Measurements from ENCODE around the gene AFF1. TPM values are rescaled to one million over a fixed set of nuclear protein-coding genes. Genes with fewer than 3 reads are reported as not detected.
A peak's percentile ranks its signal among the peaks of the same experiment; 100 is the strongest.

AFF1 gene
- polyA plus RNA-seq, 1 donor (not counting 4 experiments of a cell fraction or from before 2014, with no cell fraction given): 14.4 TPM

DNA sequence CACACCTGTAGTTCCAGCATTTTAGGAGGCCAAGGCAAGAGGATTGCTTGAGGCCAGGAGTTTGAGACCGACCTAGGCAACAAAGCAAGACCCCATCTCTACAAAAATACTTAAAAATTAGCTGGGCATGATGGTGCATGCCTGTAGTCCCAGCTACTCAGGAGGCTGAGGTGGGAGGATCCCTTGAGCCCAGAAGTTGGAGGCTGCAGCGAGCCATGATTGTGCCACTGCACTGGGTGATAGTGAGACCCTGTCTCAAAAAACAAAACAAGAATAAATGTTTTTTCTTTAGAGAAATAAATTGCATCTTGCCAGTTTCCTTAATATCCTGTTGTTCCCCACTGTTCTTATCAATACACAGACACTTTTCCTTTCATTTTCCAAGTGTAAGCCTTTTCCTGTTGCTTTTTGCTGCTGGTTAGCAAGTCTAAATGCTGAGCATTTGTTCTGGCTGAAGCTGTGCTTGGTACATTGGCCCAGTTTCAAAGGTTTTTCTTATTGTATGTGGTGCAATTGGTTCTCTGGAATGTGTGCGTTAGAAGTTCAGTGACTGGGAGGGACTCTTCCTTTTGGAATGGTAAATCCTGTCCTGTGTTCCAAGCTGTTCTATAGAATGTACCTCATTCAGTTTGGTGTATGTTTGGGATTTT lies 98.2 kb downstream of the AFF1 start:
- DNase-seq (ENCODE audit: low read depth, low spot score) (no peak), FAIRE-seq (no peak)
- Histone ChIP-seq H3K4me2 (ENCODE audit: control insufficient read depth, extremely low read depth, insufficient read depth, low read depth, low read length) (peak overlapping the region; percentile 27), H3K9ac (ENCODE audit: control insufficient read depth, extremely low read depth, insufficient read depth, low read length) (no peak overlapping the region), H3K4me3 (ENCODE audit: control insufficient read depth in 2 of 3, extremely low read depth in 1 of 3, insufficient read depth in 2 of 3, low read depth in 1 of 3, low read length in 3 of 3) (no peak overlapping the region), H3K27ac (ENCODE audit: control insufficient read depth, insufficient read depth, low read length) (no peak overlapping the region), H3K36me3 (ENCODE audit: control insufficient read depth in 2 of 2, extremely low read depth in 1 of 2, insufficient read depth in 2 of 2, low read length in 2 of 2) (no peaks in the 10 kb centered on the region), H4K20me1 (ENCODE audit: control insufficient read depth, extremely low read depth, insufficient read depth, low read length) (no peaks in the 10 kb centered on the region), H3K27me3 (ENCODE audit: control insufficient read depth, extremely low read depth, insufficient read depth, low read length) (no peaks in the 10 kb centered on the region), H3K79me2 (ENCODE audit: control insufficient read depth, insufficient read depth, low read length) (peaks cover 59% of the 10 kb centered on the region), H3K9me3 (ENCODE audit: control insufficient read depth, low read depth, low read length) (no peaks in the 10 kb centered on the region), H3K4me1 (ENCODE audit: control insufficient read depth, extremely low read depth, insufficient read depth, low read length) (peaks cover 33% of the 10 kb centered on the region), H3K9me1 (ENCODE audit: control insufficient read depth, extremely low read depth, insufficient read depth, low read length) (peaks cover 2% of the 10 kb centered on the region), H2AFZ (ENCODE audit: control insufficient read depth, low read length) (no peak overlapping the region)
- dilution Hi-C loops (cut with MboI; ENCODE audit: extremely low pct_ligation_motif_present, low sequenced_read_pairs): no loop called here
- TF ChIP-seq, protein P1, sequence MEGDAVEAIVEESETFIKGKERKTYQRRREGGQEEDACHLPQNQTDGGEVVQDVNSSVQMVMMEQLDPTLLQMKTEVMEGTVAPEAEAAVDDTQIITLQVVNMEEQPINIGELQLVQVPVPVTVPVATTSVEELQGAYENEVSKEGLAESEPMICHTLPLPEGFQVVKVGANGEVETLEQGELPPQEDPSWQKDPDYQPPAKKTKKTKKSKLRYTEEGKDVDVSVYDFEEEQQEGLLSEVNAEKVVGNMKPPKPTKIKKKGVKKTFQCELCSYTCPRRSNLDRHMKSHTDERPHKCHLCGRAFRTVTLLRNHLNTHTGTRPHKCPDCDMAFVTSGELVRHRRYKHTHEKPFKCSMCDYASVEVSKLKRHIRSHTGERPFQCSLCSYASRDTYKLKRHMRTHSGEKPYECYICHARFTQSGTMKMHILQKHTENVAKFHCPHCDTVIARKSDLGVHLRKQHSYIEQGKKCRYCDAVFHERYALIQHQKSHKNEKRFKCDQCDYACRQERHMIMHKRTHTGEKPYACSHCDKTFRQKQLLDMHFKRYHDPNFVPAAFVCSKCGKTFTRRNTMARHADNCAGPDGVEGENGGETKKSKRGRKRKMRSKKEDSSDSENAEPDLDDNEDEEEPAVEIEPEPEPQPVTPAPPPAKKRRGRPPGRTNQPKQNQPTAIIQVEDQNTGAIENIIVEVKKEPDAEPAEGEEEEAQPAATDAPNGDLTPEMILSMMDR (optimal IDR thresholded peaks at IDR 0.05 in 1 of 3, IDR thresholded peaks at IDR 0.05 in 1 of 3, conservative IDR thresholded peaks at IDR 0.05 in 1 of 3; ENCODE audit: extremely low read depth in 1 of 3, insufficient read depth in 2 of 3, low read length in 3 of 3): no peak
- TF ChIP-seq EZH2 (IDR thresholded peaks at IDR 0.05; ENCODE audit: low read length): no peak

DNA sequence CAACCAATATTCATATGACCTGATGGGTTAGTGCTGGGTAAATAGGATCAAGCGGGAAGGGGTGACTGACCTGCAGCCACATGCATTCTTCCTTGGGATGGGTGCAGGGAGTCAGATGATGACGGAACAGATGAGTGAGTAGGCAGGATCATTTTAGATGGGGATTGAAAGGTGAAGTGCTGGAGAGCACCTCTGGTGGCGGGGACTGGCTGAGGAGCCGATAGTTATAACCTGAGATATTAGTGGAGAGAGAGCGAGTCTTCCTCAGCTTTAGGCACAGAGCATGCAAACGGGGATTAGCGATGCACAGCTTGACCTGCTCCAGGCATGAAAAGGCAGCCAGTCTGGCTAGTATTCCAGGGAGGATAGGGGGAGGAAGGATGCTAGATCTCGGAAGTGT lies 99.1 kb downstream of the AFF1 start:
- TF ChIP-seq EZH2 (IDR thresholded peaks at IDR 0.05; ENCODE audit: low read length): no peak
- TF ChIP-seq, protein P1 (optimal IDR thresholded peaks at IDR 0.05 in 1 of 3, IDR thresholded peaks at IDR 0.05 in 1 of 3, conservative IDR thresholded peaks at IDR 0.05 in 1 of 3; ENCODE audit: extremely low read depth in 1 of 3, insufficient read depth in 2 of 3, low read length in 3 of 3): peak in 2 of 3 experiments; percentile 24 to 31
- H3K36me3 ChIP-seq (ENCODE audit: control insufficient read depth in 2 of 2, extremely low read depth in 1 of 2, insufficient read depth in 2 of 2, low read length in 2 of 2): no peaks in the 10 kb centered on the region
- peak overlapping the region; percentile 8 for H3K27ac ChIP-seq (ENCODE audit: control insufficient read depth, insufficient read depth, low read length)
- no peak for DNase-seq (ENCODE audit: low read depth, low spot score)
- no peak overlapping the region for H3K4me3 ChIP-seq (ENCODE audit: control insufficient read depth in 2 of 3, extremely low read depth in 1 of 3, insufficient read depth in 2 of 3, low read depth in 1 of 3, low read length in 3 of 3)
- no peaks in the 10 kb centered on the region for H3K9me3 ChIP-seq (ENCODE audit: control insufficient read depth, low read depth, low read length)
- FAIRE-seq: no peak
- no peak overlapping the region for H3K9ac ChIP-seq (ENCODE audit: control insufficient read depth, extremely low read depth, insufficient read depth, low read length)
- peaks cover 2% of the 10 kb centered on the region for H3K9me1 ChIP-seq (ENCODE audit: control insufficient read depth, extremely low read depth, insufficient read depth, low read length)
- dilution Hi-C loops (cut with MboI; ENCODE audit: extremely low pct_ligation_motif_present, low sequenced_read_pairs): no loop called here
- H3K4me1 ChIP-seq (ENCODE audit: control insufficient read depth, extremely low read depth, insufficient read depth, low read length): peaks cover 42% of the 10 kb centered on the region
- H3K79me2 ChIP-seq (ENCODE audit: control insufficient read depth, insufficient read depth, low read length): peaks cover 59% of the 10 kb centered on the region
- no peaks in the 10 kb centered on the region for H4K20me1 ChIP-seq (ENCODE audit: control insufficient read depth, extremely low read depth, insufficient read depth, low read length)
- no peak overlapping the region for H2AFZ ChIP-seq (ENCODE audit: control insufficient read depth, low read length)
- no peaks in the 10 kb centered on the region for H3K27me3 ChIP-seq (ENCODE audit: control insufficient read depth, extremely low read depth, insufficient read depth, low read length)
- H3K4me2 ChIP-seq (ENCODE audit: control insufficient read depth, extremely low read depth, insufficient read depth, low read depth, low read length): no peak overlapping the region

All from keratinocyte (primary cell).